HG03521 (cell line): Measurements from ENCODE around the gene ZSWIM4.
"Not testable (repeated sequence)": the region's sequence is repeated elsewhere in the genome, so short reads cannot be mapped to it uniquely, and the experiment has no call there.

ENCODE experiments used
- ATAC-seq: cut with Tn5 transposase; IDR thresholded peaks from one replicate; pipeline ENCODE4 v1.9.1; 2021; ENCODE audit warnings: mild to moderate bottlenecking, moderate library complexity; ENCODE audit not compliant: unreplicated experiment

Gene ZSWIM4

GRCh38 chr19:13848798-13849676, 53.8 kb downstream of the ZSWIM4 start:
- no peak for ATAC-seq

GRCh38 chr19:13849991-13850909, 55.0 kb downstream of the ZSWIM4 start:
- ATAC-seq, result no peak

- no peak for ATAC-seq
Observed at GRCh38 chr19:13850910-13851733, 55.9 kb downstream of the ZSWIM4 start.

GRCh38 chr19:13851734-13852114, 56.5 kb downstream of the ZSWIM4 start:
- ATAC-seq, result not testable (repeated sequence)

- ATAC-seq, result not testable (repeated sequence)
Observed at GRCh38 chr19:13852171-13852707, 57.0 kb downstream of the ZSWIM4 start.

- no peak for ATAC-seq
Observed at GRCh38 chr19:13856497-13856896, 61.3 kb downstream of the ZSWIM4 start.

- no peak for ATAC-seq
Observed at GRCh38 chr19:13859361-13859880, 64.2 kb downstream of the ZSWIM4 start.

- ATAC-seq, result no peak
Observed at GRCh38 chr19:13860679-13861391, 65.6 kb downstream of the ZSWIM4 start.

- peak; percentile 25 for ATAC-seq
Observed at GRCh38 chr19:13861392-13861713, 66.1 kb downstream of the ZSWIM4 start.

GRCh38 chr19:13861714-13862531, 66.7 kb downstream of the ZSWIM4 start:
- peak; percentile 78 for ATAC-seq

- no peak for ATAC-seq
Observed at GRCh38 chr19:13864046-13864666, 68.9 kb downstream of the ZSWIM4 start.

GRCh38 chr19:13864667-13865570, 69.7 kb downstream of the ZSWIM4 start:
- ATAC-seq, result no peak

GRCh38 chr19:13865571-13866462, 70.6 kb downstream of the ZSWIM4 start:
- no peak for ATAC-seq

- ATAC-seq, result no peak
Observed at GRCh38 chr19:13866463-13867046, 71.3 kb downstream of the ZSWIM4 start.

GRCh38 chr19:13868663-13869062, 73.4 kb downstream of the ZSWIM4 start:
- no peak for ATAC-seq

GRCh38 chr19:13869281-13869680, 74.0 kb downstream of the ZSWIM4 start:
- no peak for ATAC-seq
